ENCODE results near the gene PABPN1.

DNA sequence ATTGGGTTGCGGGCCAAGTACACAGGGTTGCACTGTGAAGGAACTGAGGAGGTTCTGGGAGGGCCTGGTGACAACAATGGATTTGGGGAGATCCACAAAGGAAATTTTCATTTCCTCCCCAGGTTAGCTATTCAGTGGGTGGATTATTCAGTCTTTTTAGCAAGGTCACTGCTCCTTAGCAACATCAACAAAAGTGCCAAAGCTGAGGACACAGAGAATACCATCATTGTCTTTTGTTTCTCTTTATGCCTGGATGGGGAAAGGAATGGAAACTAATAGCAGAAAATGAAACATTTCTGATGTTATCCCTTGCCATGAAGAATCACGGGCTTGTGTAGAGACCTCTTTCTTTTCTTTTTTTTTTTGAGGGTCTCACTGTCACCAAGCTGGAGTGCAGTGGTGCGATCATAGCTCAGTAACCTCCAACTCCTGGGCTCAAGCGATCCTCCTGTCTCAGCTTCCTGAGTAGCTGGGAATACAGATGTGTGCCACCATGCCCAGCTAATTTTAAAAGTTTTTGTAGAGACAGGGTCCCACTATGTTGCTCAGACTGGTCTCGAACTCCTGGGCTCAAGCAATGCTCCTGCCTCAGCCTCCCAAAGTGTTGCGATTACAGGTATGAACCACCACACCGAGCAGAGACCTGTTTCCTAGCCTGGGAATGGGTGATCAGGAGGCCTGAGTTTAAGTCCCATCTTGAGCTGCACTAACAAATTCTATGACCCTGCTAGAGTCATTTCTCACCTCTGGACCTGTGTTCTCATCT, 25.1 kb upstream of the PABPN1 start:
- TF ChIP-seq, protein P1, sequence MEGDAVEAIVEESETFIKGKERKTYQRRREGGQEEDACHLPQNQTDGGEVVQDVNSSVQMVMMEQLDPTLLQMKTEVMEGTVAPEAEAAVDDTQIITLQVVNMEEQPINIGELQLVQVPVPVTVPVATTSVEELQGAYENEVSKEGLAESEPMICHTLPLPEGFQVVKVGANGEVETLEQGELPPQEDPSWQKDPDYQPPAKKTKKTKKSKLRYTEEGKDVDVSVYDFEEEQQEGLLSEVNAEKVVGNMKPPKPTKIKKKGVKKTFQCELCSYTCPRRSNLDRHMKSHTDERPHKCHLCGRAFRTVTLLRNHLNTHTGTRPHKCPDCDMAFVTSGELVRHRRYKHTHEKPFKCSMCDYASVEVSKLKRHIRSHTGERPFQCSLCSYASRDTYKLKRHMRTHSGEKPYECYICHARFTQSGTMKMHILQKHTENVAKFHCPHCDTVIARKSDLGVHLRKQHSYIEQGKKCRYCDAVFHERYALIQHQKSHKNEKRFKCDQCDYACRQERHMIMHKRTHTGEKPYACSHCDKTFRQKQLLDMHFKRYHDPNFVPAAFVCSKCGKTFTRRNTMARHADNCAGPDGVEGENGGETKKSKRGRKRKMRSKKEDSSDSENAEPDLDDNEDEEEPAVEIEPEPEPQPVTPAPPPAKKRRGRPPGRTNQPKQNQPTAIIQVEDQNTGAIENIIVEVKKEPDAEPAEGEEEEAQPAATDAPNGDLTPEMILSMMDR (IDR thresholded peaks at IDR 0.05), result no peak
- TF ChIP-seq POLR2A (IDR thresholded peaks at IDR 0.05), result no peak
- no peak for TF ChIP-seq POLR2AphosphoS5 (IDR thresholded peaks at IDR 0.05)

Data from breast epithelium (tissue), 3 donors.